HG02798 (cell line): ENCODE data around the gene SAYSD1.
"Not testable (repeated sequence)": the region's sequence is repeated elsewhere in the genome, so short reads cannot be mapped to it uniquely, and the experiment has no call there.

Experiments
- ATAC-seq: cut with Tn5 transposase; IDR thresholded peaks from one replicate; pipeline ENCODE4 v1.9.1; 2021; ENCODE audit warnings: mild to moderate bottlenecking; ENCODE audit not compliant: unreplicated experiment, poor library complexity

Gene SAYSD1, protein sequence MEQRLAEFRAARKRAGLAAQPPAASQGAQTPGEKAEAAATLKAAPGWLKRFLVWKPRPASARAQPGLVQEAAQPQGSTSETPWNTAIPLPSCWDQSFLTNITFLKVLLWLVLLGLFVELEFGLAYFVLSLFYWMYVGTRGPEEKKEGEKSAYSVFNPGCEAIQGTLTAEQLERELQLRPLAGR

DNA sequence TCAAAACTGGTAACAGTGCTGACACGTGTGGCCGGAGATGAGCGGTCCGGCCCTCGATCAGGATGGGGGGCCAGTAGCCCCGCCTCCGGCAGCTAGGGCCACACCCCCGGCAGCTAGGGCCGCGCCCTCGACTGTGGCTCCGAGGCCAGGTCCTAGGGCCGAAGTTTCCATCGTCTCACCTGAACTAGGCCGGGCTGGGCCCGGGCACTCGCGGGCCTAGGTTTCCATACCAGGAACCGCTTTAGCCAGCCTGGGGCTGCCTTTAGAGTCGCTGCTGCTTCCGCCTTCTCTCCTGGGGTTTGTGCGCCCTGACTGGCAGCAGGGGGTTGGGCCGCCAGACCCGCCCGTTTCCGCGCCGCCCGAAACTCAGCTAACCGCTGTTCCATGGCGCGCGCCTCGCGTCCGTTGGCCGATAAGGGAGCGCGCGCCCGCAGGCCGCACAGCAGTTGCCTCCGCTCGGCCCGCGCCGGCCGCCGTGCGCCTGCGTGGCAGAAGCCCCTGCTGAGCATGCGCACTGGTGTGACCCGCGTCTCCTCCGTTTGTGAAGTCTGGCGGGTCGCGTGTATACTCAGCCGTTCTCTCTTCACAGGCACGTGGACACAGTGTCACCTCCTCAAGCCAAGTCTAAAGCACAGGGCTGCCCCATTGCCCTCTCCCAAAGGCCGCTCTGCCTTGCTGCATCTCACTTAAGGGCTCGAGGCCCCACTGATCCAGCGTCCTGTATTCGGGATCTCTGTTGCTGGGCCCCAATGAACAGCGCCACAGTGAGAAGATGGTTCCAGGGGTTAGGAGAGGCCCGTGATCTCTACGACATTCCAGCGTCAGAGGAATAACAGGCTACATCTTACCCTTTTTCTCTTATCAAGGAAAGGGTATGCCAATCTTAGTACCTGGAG lies at the start of gene SAYSD1:
Gene SAYSD1, minus strand, starts transcription at position 483 of the 896 bp plus-strand sequence. Its CDS starts 97 bp downstream, at position 386.
- ATAC-seq = peak; percentile 95

DNA sequence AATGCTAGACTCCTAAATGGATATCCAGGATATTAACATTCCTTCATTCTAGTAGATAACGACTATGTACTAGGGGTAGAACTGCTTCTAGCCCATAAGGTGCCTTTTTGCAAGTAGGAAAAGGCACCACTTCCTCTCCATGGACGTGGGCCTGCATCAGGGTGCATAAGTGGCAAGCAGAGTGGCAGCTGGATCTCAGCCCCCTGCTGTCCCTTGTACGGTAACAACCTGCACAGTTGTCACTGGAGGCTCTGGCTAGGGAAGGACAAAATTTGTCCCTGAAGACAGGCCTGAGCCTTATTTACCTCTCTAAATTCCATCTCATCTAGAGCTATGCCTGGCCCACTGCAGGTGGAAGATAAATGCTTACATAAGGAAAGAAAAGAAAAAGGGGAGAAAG lies 42.5 kb upstream of the SAYSD1 start:
- no peak for ATAC-seq

DNA sequence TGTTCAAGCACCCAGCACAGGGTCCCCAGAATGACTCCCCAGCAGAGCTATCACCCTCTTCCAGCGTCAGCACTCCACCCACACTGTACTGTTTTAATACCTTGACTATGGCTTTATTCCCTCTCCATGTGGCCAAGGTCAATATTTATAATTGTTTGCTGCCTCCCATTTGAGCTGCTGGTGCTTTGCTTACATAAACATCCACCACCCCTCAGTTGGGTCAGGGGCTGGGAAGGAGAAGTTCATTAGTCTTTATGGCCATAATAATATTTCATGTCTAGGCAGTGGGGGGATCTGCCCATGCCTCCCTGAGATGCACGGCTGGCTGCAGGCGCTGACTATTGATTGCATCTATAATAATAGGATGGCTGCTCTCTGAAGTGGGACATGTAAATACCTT lies 41.8 kb upstream of the SAYSD1 start:
- no peak for ATAC-seq

DNA sequence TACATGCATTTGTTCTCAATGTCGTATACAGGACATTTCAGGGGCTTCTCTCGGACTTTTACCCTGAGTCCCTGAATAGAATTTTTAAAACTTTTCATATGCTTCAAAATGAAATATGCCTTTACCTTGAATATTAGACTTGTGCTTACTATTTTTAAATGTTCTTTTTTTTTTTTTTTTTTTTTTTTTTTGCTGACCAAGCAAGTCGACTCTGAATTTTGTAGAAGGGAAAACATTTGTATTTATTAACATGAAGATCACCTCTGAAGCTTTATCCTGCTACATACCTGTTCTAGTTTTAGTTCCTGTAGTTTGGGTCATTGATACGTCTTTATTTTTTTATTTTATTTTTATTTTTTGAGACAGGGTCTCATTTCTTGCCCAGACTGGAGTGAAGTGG lies 39.7 kb upstream of the SAYSD1 start:
- ATAC-seq = no peak

DNA sequence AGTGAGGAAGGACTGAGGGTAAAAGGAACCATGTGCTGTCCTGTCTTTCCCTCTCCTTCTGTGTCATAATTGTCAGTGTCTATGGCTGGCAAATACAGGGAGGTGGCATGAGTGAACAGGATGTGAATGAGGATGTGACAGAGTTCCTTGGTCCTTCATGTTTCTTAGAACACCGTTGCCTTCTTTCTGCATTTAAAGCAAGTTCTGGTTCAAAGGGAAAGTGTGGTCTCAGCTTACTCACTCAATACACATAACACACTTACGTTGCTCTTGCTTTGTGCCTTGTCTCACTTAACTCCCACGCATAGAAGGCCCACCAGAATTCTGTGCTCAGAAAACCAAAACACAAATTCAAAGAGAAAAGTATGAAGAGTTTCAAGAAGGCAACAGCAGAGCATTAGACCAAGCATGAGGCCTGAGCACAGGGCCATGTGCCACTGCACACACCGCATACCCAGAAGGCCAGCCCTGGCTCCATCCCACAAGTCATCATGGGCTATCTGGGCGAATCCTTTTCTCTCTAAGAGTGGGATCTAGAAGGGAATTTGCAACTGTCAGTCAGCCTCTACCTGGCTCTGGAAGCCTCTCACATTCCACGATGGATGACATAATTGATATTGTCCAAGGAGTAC lies 38.9 kb upstream of the SAYSD1 start:
- ATAC-seq = no peak

DNA sequence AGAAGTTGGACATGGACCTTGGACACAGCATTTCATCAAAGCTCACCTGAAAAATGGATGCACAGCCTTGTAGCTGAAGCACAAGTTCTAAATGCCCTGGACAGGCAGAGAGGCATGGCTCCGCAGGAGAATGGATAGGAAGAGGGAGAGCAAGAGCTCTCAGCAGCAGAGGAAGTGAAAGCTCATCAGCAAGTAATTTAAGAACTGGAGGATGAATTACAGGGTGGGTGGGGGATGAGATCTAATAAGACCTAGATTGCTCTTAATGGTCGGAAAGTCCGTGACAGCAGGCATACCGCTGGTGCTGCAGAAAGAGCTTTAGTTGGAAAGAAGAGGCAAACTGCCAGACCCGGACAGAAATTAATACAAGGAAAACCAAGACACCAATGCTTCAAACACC lies 37.3 kb upstream of the SAYSD1 start:
- no peak for ATAC-seq

DNA sequence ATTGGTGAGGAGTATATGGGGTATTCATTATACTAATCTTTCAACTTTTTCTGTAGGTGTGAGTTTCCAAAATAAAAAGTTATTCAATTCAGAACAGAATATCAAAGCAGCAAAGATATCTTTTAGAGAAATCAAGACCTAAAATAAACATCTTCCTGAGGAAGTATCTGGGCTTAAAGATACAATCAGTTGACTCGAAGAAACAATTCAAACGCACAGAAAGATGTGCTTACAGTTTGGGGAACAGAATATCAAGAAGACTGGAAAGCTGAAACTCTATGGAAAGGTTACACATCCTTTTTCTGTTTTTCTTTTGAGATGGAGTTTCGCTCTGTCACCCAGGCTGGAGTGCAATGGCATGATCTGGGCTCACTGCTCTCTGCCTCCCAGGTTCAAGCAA lies 36.2 kb upstream of the SAYSD1 start:
- ATAC-seq = no peak

DNA sequence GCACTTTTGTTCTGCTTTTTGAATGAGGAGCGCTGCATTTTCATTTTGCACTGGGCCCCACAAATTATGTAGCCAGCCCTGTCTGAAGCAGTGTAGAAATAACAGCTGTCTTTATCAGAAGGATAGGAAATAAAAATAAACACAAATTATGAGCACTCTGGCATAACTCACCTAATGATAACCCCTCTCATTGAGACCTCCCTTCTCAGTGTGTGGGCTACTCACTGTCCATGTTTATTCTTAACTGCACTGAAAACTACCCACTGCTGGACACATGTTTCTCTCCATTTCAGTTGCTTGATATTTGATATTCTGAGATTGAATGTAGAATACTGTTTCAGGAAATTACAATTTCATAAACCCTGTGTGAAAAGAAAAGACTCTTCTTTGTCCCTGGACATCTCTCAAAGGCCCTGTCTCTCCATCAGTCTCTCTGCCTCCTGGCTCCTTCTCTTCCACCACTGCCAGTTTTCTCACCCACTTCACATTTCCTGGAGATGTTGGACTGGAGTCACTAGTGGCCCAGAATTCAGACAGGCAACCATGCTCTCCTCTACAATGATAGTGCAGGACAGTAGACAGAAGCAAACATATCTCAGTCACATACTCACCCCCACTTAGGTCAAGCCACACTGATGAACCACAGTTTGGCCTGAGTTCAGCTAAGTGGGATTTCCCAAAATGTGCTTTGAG lies 29.6 kb upstream of the SAYSD1 start:
- ATAC-seq = no peak

DNA sequence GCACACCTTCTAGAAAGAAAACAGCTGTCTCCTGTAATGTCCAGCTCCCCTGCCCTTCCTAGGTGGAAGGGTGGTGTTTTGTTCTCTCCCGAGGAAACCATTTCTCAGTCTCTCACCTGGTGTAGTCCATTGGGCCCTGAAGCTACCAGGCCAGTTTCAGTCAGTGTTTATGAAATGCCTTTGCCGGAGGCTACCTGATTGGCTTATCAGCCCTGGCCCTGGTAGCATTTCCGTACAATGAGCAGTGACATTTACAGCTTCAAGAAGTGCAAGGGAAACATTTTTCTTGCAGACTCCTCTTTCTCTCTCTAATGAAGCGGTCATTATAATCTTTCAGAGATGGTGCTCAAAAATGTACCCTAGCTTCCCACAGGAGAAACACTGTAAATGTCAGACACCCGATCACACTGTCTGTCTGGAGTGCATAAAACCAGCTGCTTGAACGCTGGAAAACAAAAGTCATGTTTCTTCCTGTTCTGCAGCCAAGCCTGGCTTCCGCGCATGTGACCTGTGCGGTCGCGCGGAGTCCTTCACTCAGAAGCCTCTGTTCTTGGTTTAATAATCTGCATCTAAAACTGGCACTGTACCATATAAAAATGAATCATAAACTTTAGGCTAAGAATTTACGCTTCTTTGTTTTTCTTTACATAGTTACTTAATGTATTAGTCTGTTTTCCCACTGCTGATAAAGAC lies 28.4 kb upstream of the SAYSD1 start:
- ATAC-seq = no peak

DNA sequence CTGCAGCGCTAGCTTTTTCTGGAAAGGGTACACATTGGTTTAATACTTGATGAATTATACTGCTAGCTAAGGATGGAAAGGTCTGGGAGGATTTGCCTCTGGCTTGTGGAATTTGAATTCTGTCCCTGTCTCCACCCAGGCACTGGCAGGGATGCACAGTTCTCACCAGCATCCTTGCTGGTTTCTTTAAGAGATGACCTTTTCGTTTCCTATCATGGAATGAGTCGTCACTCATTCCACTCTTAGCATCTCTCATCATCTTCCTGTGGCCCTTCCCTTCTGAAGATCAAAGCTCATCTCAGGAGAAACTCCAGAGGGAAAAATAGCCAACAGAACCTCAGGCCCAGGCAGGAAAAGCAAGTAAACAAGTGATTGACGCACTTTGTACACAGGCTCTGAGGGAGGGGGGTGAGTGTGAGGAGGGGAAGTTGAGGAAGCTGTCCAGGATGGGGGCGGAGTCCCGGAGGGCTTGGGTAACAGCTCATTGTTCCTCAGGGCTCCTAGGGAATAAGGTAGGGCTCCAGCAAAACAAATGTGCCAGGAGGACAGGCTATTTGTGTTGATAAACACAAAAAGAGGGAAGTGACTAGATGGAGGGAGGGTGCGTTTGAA lies 25.7 kb upstream of the SAYSD1 start:
- ATAC-seq = no peak

DNA sequence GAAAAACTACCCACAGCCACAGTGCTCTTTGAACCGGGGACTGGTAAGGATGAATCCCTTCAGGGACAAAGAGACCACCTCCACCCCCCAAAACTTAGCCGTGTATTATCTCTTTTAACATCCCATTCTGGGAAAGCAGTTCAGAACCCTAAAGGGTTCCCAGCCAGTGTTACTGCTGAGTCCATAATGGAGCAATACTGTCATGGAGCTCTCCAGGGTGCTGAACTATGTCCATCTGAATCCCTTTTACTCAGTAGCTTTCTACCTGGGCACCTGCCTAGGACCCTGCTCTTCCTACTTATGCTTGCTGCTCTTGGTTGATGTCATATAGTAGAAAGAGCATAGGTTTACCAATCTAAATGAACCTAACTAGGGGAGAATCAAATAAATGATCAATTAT lies 22.3 kb upstream of the SAYSD1 start:
- no peak for ATAC-seq

DNA sequence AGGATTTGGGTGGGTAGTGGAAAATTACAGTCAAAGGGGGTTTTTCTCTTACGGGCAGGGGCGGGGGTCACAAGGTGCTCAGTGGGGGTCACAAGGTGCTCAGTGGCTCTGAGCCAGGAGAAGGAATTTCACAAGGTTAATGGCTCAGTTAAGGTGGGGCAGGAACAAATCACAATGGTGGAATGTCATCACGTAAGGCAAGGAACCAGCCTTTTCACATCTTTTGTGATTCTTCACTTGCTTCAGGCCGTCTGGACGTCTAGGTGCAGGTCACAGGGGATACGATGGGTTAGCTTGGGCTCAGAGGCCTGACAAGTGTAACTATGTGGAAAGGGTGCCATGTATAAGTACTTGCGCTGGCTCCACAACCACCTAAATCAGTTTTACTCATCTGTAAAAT lies 21.2 kb upstream of the SAYSD1 start:
- ATAC-seq = not testable (repeated sequence)

DNA sequence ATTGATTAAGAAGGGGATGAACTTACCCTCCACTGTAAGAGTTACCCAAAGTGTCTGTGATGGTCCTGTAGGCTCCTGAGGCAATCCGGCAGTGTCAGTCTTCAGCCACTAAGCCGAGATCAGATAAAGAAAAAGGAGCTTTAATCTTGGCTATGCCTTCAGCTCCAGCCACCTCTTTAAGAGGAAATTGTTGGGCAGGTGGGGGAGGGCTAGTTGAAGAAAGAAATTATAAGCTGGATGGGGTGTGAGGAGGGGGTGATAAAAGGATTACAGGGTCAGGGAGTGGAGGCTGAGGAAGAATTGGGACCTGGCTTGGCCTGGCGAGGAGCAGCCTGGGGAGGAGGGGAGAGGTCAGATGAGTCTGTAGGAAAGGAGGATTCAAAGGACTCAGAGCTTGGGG lies 19.8 kb upstream of the SAYSD1 start:
- not testable (repeated sequence) for ATAC-seq

DNA sequence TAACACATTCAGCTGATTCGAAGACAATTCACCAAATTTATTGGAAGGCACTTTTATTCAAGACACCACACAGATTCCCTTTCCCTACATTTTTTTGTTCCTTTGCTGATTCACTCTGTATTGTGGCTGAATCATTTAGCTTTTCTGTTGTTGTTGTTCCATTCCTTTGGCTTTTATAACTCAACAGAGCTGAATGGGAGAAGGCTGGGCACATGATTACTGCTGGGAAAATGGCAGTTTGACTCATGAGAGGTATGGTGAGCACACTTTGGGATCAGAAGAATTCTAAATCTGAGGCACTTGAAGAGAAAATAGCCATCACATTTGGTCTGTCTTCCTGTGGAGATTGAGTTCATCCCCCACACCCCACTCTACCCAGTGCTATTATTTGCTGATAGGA lies 15.7 kb upstream of the SAYSD1 start:
- no peak for ATAC-seq

DNA sequence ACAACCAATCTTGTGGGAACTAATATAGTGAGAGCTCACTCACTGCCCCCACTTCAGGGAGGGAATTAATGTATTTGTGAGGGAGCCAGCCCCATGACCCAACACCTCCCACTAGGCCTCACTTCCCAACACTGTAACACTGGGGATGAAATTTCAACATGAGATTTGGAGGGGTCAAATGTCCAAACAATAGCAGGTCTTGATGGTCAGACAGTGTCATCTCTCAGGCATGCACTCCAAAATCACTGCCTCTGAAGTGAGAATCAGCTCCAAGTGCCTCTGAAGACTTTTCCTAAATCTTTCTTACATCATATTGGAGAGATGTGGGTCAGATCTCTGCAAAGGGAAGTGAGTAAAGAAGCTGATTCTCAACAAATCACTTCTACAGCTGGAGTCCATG lies 13.8 kb upstream of the SAYSD1 start:
- no peak for ATAC-seq

DNA sequence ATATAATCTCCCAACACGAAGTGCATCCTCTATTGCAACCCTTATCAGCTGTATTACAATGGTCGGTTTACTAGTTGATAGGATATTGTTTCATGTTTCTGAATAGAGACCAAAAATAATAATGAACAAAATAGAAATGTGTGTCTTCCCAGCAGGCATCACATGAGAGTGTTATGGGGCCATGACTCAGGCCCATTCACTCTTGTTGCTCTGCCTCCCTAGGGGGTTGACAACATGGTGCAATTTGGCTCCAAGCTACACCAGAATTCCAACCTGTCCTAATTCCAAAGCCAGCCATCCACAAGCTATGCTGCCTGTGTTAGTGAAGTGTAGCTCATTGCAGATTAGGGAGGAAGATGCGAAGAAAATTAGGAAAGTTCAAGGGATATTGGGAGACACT lies 13.1 kb upstream of the SAYSD1 start:
- no peak for ATAC-seq

DNA sequence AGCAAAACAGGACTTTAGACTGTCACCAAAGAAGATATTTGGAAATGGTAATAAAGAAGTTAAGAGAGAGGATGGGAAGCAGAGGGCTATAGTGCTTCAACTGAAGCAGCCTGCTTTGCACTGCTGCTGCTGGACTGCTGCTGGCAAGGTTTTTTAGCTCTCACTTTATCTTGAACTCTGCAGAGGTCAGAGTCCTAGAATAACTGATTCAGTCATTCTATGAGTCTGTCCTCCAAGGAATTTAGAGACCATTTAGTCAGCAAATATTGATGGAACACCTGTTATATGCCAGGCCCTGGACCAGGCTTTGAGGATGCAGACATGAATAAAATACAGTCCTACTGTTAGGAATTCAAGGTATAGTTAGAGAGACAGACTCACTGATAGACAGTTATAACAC lies 9.1 kb upstream of the SAYSD1 start:
- no peak for ATAC-seq

DNA sequence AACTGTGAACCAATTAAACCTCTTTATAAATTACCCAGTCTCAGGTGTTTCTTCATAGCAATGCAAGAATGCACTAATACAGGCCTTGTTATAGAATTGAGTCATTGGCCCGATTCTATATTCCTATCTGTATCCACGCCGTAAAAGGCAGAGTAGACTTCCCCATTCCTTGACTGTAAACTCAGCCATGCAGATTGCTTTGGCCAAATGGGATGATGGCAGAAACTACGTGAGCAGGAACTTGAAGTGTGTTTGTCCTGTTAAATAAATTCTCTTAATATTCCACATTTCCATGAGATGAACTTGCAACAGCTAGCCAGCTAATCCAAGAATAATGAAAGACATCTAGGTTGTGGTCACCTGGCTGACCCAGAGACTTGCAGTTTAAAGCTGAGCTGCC lies 3.9 kb upstream of the SAYSD1 start:
- ATAC-seq = no peak

DNA sequence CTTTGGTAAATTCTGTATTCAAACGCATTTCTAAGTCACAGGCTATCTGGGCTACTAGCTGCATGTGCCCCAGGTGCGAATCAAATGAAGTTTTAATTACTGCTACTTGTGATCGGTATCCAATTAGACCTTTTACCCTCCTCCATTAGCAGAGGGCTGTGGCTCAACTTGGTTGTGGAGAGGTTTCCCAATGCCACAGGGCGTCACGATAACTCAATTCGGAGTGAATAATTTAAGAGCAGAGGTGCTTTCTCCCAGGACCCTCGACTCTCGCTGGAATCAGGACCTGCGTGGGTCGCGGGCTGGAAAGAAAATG lies 640 bp downstream of the SAYSD1 start:
- ATAC-seq = peak; percentile 14

DNA sequence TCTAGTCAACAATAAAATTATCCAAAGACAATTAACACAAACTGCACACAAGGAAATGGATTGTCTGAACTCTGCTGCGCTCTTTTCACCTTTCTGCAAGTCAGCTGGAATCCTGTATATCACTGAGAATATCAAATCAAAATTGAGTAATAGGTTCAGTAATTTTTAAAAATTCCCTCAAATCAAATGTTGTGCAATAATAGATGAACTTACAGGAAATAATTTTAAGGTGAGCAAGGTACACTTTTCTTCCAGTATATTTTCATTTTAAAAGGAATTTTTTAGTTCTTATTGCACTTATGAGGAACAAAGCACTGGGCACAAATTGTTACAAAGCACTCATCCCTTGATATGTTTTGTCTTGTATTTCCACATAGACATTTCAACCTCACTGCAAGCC lies 1.2 kb downstream of the SAYSD1 start:
- ATAC-seq = no peak
